VCaP (cell line): ENCODE measurements around the gene CD300H.
"Not testable (repeated sequence)": the region's sequence is repeated elsewhere in the genome, so short reads cannot be mapped to it uniquely, and the experiment has no call there.

Source experiments
- H3K27ac ChIP-seq: fragments of 450-650 bp; 2 replicates; pipeline ENCODE4 v1.5.1; 2017
- TF ChIP-seq, protein P1 (sequence below): fragments of 450-650 bp; conservative IDR thresholded peaks from 2 replicates; pipeline ENCODE4 v1.5.1; 2017; ENCODE audit warnings: mild to moderate bottlenecking, moderate library complexity

Gene CD300H

DNA sequence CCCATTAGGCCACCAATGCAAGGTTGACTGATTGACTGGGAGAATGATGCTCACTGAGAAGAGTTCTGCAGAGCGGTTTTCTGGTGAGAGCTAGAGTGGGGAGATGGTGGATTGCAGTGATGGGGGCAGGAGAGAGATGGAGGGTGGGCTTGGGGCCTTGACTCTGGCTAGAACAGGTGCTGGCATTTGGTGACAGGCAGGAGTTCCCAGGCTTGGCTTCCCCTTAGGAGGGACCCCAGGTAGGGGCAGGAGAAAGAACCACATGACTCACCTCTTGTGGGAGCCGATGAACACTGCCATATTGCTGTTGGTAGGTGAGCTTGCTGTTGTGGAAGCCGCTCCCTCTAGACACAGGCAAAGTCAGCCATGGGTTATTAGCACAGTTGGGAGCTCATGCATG, 44.0 kb downstream of the CD300H start:
- no peak overlapping the region for H3K27ac ChIP-seq
- TF ChIP-seq, protein P1, sequence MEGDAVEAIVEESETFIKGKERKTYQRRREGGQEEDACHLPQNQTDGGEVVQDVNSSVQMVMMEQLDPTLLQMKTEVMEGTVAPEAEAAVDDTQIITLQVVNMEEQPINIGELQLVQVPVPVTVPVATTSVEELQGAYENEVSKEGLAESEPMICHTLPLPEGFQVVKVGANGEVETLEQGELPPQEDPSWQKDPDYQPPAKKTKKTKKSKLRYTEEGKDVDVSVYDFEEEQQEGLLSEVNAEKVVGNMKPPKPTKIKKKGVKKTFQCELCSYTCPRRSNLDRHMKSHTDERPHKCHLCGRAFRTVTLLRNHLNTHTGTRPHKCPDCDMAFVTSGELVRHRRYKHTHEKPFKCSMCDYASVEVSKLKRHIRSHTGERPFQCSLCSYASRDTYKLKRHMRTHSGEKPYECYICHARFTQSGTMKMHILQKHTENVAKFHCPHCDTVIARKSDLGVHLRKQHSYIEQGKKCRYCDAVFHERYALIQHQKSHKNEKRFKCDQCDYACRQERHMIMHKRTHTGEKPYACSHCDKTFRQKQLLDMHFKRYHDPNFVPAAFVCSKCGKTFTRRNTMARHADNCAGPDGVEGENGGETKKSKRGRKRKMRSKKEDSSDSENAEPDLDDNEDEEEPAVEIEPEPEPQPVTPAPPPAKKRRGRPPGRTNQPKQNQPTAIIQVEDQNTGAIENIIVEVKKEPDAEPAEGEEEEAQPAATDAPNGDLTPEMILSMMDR, result no peak

DNA sequence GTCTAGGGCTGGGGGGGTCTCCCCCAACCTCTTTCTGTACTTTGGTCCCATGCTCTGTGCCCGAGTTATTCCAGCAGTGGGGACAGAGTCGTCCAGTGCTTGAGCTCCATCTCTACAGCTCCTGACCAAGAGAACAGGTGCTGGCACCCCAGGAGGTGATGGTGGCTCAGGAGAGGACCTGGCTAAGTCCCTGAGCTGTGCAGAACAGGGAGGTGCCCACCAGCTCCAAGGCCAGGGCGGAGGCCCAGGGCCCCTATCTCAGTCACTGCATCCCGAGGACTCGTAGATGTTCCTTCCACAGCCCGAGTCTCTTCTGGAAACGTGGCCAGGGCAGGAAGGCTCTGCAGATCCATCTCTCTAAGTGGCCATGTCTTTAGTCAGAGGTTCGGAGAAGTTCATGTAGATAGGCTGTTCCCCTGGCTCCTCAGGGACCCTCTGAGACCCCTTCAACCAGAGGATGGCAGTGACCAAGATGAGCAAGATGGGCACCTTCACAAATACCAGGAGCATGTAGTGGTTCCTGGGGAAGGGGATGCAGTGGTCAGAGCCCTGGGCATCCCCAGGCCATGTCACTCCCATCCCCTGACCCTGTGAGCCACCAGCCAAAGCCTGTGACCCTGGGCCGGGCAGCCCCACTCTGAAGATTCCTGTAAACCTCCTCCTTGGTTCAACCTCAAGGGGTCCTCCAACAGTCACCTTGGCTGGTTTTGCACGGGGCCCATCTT, 44.8 kb downstream of the CD300H start:
- no peak overlapping the region for H3K27ac ChIP-seq
- TF ChIP-seq, protein P1, result no peak

GRCh38 chr17:74521701-74522201, 45.6 kb downstream of the CD300H start:
- no peak overlapping the region for H3K27ac ChIP-seq
- TF ChIP-seq, protein P1, result no peak

DNA sequence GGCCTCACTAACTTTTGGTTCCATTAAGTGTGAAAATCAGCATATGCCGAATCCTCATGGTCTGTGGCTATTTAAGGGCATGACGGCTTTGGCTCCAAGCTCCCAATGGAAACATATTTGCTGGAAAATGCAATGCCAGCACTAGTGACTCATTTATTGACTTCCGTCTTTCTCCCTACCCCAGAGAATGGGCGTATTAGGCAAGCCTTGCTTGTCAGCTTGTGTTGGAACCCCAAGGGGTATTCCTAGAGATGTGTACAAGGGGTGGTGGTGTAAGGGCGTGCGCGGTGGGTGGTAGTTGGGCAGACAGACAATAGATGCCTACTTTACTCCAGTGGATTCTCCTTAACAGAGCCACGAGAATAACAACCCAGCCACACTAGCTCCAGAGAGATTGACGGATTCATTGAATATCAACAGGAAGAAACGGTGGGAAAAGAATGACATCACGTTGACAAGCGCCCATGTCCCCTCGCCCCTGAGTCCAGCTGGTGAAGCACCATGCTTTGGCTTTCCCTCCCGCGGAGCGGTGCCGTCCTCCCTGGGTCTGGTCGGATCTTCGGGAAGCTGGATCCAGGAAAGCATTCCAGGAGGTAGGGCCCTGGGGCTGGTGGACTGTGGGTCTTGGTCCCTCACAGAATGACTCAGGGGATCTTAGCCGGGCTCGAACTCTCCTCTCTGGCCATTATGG, 46.4 kb downstream of the CD300H start:
- TF ChIP-seq, protein P1, result no peak
- H3K27ac ChIP-seq, result no peak overlapping the region

DNA sequence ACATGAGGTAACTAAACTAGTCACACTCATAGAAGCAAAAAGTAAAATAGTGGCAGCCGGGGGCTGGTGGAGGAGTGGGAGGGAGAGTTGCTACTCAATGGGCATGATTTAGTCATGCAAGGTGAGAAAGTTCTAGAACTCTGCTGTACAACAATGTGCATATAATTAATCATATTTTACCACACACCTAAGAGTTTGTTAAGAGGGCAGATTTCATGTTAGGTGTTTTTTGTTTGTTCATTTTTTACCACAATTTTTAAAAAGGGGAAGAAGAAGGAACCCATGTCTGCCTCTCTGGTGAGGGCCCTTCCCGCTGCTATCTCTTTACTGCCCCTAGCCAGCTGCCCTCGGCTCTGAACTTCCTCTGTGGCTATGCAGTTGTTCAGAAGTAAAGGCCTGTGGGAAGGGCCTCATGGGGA, 47.3 kb downstream of the CD300H start:
- TF ChIP-seq, protein P1, result no peak

GRCh38 chr17:74518413-74518981, 48.8 kb downstream of the CD300H start:
- not testable (repeated sequence) for H3K27ac ChIP-seq

More for the DNA sequence above, 47.3 kb downstream of the CD300H start:
- H3K27ac ChIP-seq, result no peak overlapping the region

GRCh38 chr17:74516561-74517328, 50.6 kb downstream of the CD300H start:
- H3K27ac ChIP-seq, result no peak overlapping the region
- TF ChIP-seq, protein P1, result no peak
